Endothelial cell of umbilical vein (primary cell): ENCODE measurements around the gene SLC25A13. TPM values are rescaled to one million over a fixed set of nuclear protein-coding genes. Genes with fewer than 3 reads are reported as not detected.

Source experiments
- BruUV-seq: library from RNA; stranded (reverse); fragments of 400-500 nt; replicated peaks from 2 replicates; lab custom pipeline; 2021; lab: Mats Ljungman, UMichigan
- CTCF ChIA-PET: fragments of 300-600, 350-600 bp; sonication (Branson Sonifier 250); formaldehyde crosslinking; loops from one replicate; lab custom pipeline; 2021; ENCODE audit warnings: antibody characterized with exemption, inconsistent platforms; lab: Charles Lee
- POLR2A ChIA-PET: fragments of 300-600, 350-600 bp; sonication (Branson Sonifier 250); formaldehyde crosslinking; loops from one replicate; lab custom pipeline; 2021; ENCODE audit warnings: antibody characterized with exemption, inconsistent platforms; lab: Charles Lee
- DNase-seq: peaks from one replicate; pipeline ENCODE4 v3.0.0-alpha.2; 2011; ENCODE audit warnings: low read depth, low spot score
- FAIRE-seq: peaks from 2 replicates; lab custom pipeline; 2011; peaks lifted over from hg19 to GRCh38; lab: Jason Lieb, UNC
- H2AFZ ChIP-seq: 2 replicates; pipeline ENCODE4 v1.6.0; 2012; ENCODE audit warnings: low read depth, low read length, control low read depth, inconsistent platforms
- H3K27ac ChIP-seq: 2 replicates; pipeline ENCODE4 v1.5.1; 2011; ENCODE audit warnings: low read depth, mild to moderate bottlenecking, control low read depth, low read length, moderate library complexity; ENCODE audit not compliant: insufficient read depth
- H3K27me3 ChIP-seq, 2 experiments: 2 replicates each; pipeline versions ENCODE4 v1.6.0 to v1.6.1; 2011; ENCODE audit warnings: low read length in 2 of 2, mixed read lengths in 1 of 2; ENCODE audit not compliant: control insufficient read depth in 2 of 2, insufficient read depth in 2 of 2
- H3K36me3 ChIP-seq, 2 experiments: 2 replicates in 1 of 2; 3 replicates in 1 of 2; pipeline ENCODE4 v1.5.1; 2011; ENCODE audit warnings: low read length in 2 of 2, mild to moderate bottlenecking in 1 of 2, moderate library complexity in 1 of 2; ENCODE audit not compliant: control insufficient read depth in 2 of 2, insufficient read depth in 2 of 2; ENCODE audit errors: extremely low read depth in 1 of 2
- H3K4me1 ChIP-seq: 3 replicates; pipeline ENCODE4 v1.5.1; 2011; ENCODE audit warnings: mild to moderate bottlenecking, low read length; ENCODE audit not compliant: control insufficient read depth, insufficient read depth; ENCODE audit errors: extremely low read depth
- H3K4me2 ChIP-seq: 2 replicates; pipeline ENCODE4 v1.6.1; 2011; ENCODE audit warnings: low read length, control low read depth, mixed read lengths; ENCODE audit not compliant: insufficient read depth
- H3K4me3 ChIP-seq, 3 experiments: fragments of 200-600 bp in 1 of 3; sonication (generic), shearing (Covaris generic) in 1 of 3; replicated peaks in 1 of 3; 2 replicates each; pipeline ENCODE4 v1.5.1; 2011 to 2016; ENCODE audit warnings: control low read depth in 3 of 3, low read length in 3 of 3, mild to moderate bottlenecking in 2 of 3, inconsistent platforms in 1 of 3, low read depth in 1 of 3, moderate library complexity in 1 of 3; ENCODE audit not compliant: insufficient read depth in 1 of 3
- H3K79me2 ChIP-seq: 2 replicates; pipeline ENCODE4 v1.6.0; 2012; ENCODE audit warnings: low read length, inconsistent platforms; ENCODE audit not compliant: control insufficient read depth, insufficient read depth
- H3K9ac ChIP-seq: replicated peaks from 2 replicates; pipeline ENCODE3; 2011; ENCODE audit warnings: low read length, control low read depth; ENCODE audit not compliant: insufficient read depth; ENCODE audit errors: extremely low read depth
- H3K9me1 ChIP-seq: replicated peaks from 3 replicates; pipeline ENCODE4 v1.6.0; 2011; ENCODE audit warnings: mild to moderate bottlenecking, low read length; ENCODE audit not compliant: control insufficient read depth, insufficient read depth; ENCODE audit errors: extremely low read depth
- H3K9me3 ChIP-seq: replicated peaks from 2 replicates; pipeline ENCODE4 v1.5.1; 2012; ENCODE audit warnings: low read length, inconsistent platforms; ENCODE audit not compliant: control insufficient read depth, insufficient read depth
- H4K20me1 ChIP-seq: replicated peaks from 2 replicates; pipeline ENCODE3; 2011; ENCODE audit warnings: mild to moderate bottlenecking, low read length; ENCODE audit not compliant: control insufficient read depth, insufficient read depth; ENCODE audit errors: extremely low read depth
- CTCF ChIP-seq, 2 donors: IDR thresholded peaks; 1 replicate in 1 of 2; 2 replicates in 1 of 2; pipeline ENCODE4 v1.5.1; 2011; ENCODE audit warnings: low read length in 2 of 2, mild to moderate bottlenecking in 2 of 2, moderate library complexity in 2 of 2, control low read depth in 1 of 2, inconsistent platforms in 1 of 2, low read depth in 1 of 2; ENCODE audit not compliant: insufficient read depth in 1 of 2; ENCODE audit errors: extremely low read depth in 1 of 2
- EZH2 ChIP-seq: IDR thresholded peaks from 2 replicates; pipeline ENCODE4 v1.6.1; 2012; ENCODE audit warnings: borderline replicate concordance, low read depth, mild to moderate bottlenecking, moderate library complexity, low read length, inconsistent platforms; ENCODE audit not compliant: severe bottlenecking
- FOS ChIP-seq: IDR thresholded peaks from 2 replicates; pipeline ENCODE4 v1.6.1; 2011; ENCODE audit warnings: mild to moderate bottlenecking, low read length, moderate library complexity, borderline replicate concordance; ENCODE audit not compliant: insufficient read depth
- GATA2 ChIP-seq: IDR thresholded peaks from 2 replicates; pipeline ENCODE4 v1.7.0; 2011; ENCODE audit warnings: low read depth, mild to moderate bottlenecking, moderate library complexity, mixed read lengths, low read length; ENCODE audit not compliant: insufficient read length, insufficient read depth
- JUN ChIP-seq: IDR thresholded peaks from 2 replicates; pipeline ENCODE4 v1.6.1; 2011; ENCODE audit warnings: borderline replicate concordance, low read depth; ENCODE audit not compliant: insufficient read length, insufficient read depth
- MAX ChIP-seq: IDR thresholded peaks from 2 replicates; pipeline ENCODE4 v1.6.1; 2011; ENCODE audit not compliant: insufficient read depth, insufficient read length
- MYC ChIP-seq: IDR thresholded peaks from one replicate; pipeline ENCODE4 v1.6.1; 2011; ENCODE audit warnings: mild to moderate bottlenecking, low read depth, low read length
- POLR2A ChIP-seq: IDR thresholded peaks from 2 replicates; pipeline ENCODE4 v1.6.1; 2012; ENCODE audit warnings: low read depth, mild to moderate bottlenecking, control low read depth, low read length
- POLR2AphosphoS5 ChIP-seq: IDR thresholded peaks from 2 replicates; pipeline ENCODE4 v1.6.1; 2012; ENCODE audit warnings: low read depth, mild to moderate bottlenecking, control low read depth, low read length, moderate library complexity; ENCODE audit not compliant: insufficient read depth
- dilution Hi-C: fragments of 300-500 bp; cut with MboI; formaldehyde crosslinking; loops from one replicate; pipeline ENCODE4 v1.15.0; 2019; ENCODE audit warnings: low sequenced_read_pairs; ENCODE audit not compliant: extremely low pct_ligation_motif_present
- intact Hi-C: fragments of 100-400 bp; cut with micrococcal nuclease; formaldehyde crosslinking; loops from one replicate; pipeline ENCODE4 v1.10.0; 2022
- polyA plus RNA-seq, 4 experiments: library from polyadenylated mRNA; depleted of rRNA in 3 of 4; stranded (reverse) in 3 of 4; unstranded in 1 of 4; fragments of >200 nt; gene quantifications; 2 replicates each; pipeline versions ENCODE4 v1.2.1 to v1.2.3, GENCODE V29; 2011 to 2012; ENCODE audit warnings: missing spikeins in 1 of 4
- total RNA-seq: library from RNA; stranded (reverse); gene quantifications from 2 replicates; pipeline ENCODE4 v1.2.3, GENCODE V29; 2021

The SLC25A13 gene
- total and polyA plus RNA-seq, 2 donors (not counting 3 experiments of a cell fraction or from before 2014, with no cell fraction given) = 13.2 to 34.4 TPM

- Histone ChIP-seq H3K4me2 (no peak overlapping the region), H3K27ac (no peak overlapping the region), H3K9me1 (no peaks in the 10 kb centered on the region), H3K27me3 (no peaks in the 10 kb centered on the region), H3K4me3 (no peak overlapping the region), H4K20me1 (no peaks in the 10 kb centered on the region), H3K79me2 (no peaks in the 10 kb centered on the region), H2AFZ (no peak overlapping the region), H3K9ac (no peak overlapping the region), H3K4me1 (no peaks in the 10 kb centered on the region), H3K9me3 (no peaks in the 10 kb centered on the region), H3K36me3 (peaks cover 0 to 4% of the 10 kb centered on the region in 2 experiments)
- CTCF ChIA-PET = no interaction called here
- DNase-seq (no peak), FAIRE-seq (no peak)
- no peak for TF ChIP-seq MYC
- TF ChIP-seq POLR2A = no peak
- TF ChIP-seq JUN = no peak
- no peak for TF ChIP-seq MAX
- no peak for TF ChIP-seq EZH2
- TF ChIP-seq GATA2 = no peak
- TF ChIP-seq FOS = no peak
- no peak for TF ChIP-seq POLR2AphosphoS5
- TF ChIP-seq CTCF (IDR thresholded peaks at IDR 0.05; ENCODE audit: extremely low read depth in 1 of 2, insufficient read depth in 1 of 2, low read depth in 1 of 2, low read length in 2 of 2) = no peak
- POLR2A ChIA-PET = no interaction called here
- no TSS peak for BruUV-seq
- dilution Hi-C loops (no loop called here), intact Hi-C loops (loop anchor here (5.0 kb wide), 1 partner anchor 105 kb away; no protein-coding TSS in a partner anchor)
Observed at GRCh38 chr7:96182424-96183158, 139.3 kb downstream of the SLC25A13 start.
